ENCODE measurements around the gene HS3ST6.

DNA sequence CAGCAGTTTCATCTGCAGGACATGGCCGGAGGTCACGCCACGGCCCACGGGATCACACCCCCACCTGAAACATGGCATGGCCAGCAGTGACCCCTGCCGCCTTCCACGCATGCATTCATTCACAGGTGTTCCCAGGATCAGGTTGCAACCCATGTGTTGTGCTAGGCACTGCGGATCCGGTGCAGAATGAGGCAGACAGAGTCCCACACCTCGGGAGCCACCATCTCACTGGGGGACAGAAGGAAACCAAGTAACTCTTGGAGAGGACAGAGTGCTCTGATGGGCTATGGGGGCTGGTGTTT lies 29.1 kb upstream of the HS3ST6 start:
- TF ChIP-seq POLR2A (IDR thresholded peaks at IDR 0.05) = no peak
- TF ChIP-seq CTCF (IDR thresholded peaks at IDR 0.05) = no peak

Data from thyroid gland (tissue), 4 donors.